ENCODE measurements around the gene SLC25A42.
"Not testable (repeated sequence)": the region's sequence is repeated elsewhere in the genome, so short reads cannot be mapped to it uniquely, and the experiment has no call there.

Gene SLC25A42, protein sequence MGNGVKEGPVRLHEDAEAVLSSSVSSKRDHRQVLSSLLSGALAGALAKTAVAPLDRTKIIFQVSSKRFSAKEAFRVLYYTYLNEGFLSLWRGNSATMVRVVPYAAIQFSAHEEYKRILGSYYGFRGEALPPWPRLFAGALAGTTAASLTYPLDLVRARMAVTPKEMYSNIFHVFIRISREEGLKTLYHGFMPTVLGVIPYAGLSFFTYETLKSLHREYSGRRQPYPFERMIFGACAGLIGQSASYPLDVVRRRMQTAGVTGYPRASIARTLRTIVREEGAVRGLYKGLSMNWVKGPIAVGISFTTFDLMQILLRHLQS

GRCh38 chr19:19063183-19064097 is at the start of gene SLC25A42:
Gene SLC25A42, plus strand, starts transcription at chr19:19063994. Its CDS starts 32,131 bp downstream, at chr19:19096125.
- DNase-seq: peak; percentile 90 to 100 (median 98)

DNA sequence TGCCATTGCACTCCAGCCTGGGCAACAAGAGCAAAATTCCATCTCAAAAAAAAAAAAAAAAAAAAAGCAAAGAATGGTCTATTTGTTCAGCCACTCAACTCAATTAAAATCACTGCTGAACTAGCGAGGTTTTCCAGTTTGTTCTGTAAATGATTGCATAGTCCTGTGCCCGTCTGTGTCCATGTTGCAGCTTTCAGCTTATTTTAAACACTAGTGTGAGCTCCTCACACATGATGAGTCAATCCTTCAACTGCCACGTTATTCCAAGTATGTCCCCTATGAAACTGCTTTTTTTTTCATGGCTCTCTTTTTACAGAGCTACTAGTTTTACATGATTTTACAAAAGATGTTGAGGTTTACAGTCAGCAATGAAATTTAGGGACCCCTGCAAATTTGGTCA is 42.7 kb upstream of the SLC25A42 start:
- DNase-seq: no peak

DNA sequence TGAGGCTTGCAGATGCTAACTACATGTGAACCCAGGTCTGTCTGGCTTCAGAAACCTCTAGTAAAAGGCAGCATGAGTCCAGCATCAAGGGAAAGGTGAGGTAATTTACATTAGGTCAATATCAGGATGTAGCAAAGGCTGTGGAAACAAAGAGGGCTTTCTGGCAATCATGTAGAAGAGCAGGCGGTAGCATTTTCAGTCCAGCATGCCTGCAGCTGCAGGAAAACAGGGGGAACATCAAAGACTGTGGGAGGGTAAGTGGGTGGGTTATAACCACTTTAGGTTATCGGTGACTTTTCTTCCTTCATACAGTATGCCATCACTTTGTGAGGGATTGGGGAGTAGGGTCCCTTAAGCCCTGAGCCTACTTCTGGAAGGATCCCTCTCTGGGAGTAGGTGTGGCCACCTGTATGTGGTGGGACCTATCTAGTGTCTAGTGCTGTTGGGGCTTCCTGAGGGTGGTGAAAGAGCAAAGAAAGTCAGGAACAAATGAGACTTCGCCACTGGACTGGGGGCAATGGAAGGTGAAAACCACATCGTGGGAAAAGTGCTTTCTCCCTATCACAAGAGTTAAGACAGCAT is 41.3 kb upstream of the SLC25A42 start:
- no peak for DNase-seq

- DNase-seq: not testable (repeated sequence)
Measured at GRCh38 chr19:19023376-19023775, 40.4 kb upstream of the SLC25A42 start.

DNA sequence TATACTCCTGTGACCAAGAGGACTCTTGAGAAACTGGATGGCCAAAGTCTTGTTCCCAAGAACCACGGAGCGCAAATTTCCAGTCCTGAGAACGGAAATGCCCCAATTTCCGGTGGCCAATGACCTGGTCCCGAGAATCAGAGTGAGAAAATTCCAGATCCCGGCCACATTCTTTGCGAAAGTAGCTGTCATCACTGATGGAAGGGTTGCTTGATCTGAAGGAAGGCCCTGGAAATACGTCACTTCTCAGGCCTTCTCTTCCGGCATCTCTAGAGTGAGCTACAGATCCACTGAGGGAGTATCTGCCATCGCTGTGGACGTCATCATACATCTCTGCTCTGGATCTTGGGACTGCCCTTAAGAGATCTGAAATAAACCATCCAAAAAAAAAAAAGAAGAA is 37.9 kb upstream of the SLC25A42 start:
- DNase-seq: no peak

DNA sequence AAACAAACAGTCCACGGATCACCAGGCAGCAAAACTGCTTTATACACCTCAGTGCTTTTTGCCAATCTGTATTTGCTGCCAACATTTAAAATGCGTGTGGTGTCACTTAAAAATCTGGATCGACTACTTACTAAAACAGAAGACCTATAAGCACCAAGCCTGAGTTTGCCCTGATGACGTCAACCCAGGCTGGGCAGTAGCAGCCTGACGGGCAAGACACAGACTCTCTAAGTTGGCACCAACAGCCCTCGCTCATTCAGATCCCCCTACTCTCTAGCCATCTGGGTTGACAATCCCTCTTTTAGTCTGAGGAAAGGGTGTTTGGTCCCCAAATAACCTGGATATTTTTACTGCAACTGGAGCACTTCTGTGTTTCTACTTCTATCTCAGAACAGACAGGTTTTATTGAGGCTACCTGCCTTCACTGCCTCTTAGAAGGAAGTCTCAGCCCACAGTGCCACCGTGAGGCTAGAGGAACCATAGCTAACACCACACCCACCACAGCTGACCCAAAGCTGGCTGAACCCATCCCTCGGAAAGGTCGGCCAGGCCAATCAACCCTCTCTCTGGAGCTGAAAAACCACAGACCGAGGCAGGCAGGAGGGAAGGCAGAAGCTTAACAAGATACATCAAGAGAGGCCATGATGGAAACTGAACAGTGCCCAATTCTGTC is 37.4 kb upstream of the SLC25A42 start:
- DNase-seq: no peak

DNA sequence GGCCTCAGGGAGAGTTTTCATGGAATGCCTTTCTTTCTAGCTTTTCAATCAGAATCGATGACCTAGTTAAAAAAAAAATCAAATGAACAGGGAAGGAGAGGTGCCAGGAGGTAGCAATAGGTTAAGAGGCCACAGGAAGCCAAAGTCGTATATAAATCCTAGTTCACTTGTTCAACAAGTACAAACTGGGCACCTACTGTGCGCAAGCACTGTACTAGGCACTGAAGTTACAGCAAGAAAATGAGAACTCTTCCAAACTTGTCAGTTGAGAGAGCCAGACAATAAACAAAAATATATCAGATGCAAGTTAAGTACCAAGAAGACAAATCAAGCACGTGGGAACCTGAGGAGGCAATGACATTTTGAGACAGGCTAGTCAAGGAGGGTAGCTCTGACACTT is 36.6 kb upstream of the SLC25A42 start:
- no peak for DNase-seq

DNA sequence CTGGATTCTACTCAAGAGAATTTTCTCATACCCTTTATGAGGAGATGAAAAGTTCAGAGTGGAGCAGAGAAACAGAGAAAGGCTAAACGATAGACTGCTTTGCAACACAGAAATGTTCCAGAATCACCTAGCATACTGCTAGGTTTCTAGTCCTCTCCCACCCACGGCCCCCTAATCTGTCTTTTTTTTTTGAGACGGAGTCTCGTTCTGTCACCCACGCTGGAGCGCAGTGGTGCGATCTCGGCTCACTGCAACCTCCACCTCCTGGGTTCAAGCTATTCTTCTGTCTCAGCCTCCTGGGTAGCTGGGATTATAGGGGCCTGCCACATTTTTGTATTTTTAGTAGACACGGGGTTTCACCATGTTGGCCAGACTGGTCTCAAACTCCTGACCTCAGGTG is 35.3 kb upstream of the SLC25A42 start:
- no peak for DNase-seq

DNA sequence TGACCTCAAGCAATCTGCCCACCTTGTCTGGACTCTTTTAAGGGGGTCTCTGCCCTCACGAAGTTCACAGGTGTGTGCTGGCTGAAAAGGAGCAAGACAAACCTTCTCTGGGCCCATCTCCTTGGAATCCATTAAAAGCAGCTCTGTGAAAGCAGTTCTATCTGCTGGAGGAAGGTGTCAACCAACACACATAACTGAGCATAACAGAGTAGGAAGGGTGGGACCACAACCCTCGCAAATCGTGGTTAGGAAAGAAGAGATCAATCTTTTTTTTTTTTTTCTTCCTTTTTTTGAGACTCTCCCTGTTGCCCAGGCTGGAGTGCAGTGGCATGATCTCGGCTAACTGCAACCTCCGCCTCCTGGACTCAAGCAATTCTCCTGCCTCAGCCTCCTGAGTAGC is 31.9 kb upstream of the SLC25A42 start:
- no peak for DNase-seq

DNA sequence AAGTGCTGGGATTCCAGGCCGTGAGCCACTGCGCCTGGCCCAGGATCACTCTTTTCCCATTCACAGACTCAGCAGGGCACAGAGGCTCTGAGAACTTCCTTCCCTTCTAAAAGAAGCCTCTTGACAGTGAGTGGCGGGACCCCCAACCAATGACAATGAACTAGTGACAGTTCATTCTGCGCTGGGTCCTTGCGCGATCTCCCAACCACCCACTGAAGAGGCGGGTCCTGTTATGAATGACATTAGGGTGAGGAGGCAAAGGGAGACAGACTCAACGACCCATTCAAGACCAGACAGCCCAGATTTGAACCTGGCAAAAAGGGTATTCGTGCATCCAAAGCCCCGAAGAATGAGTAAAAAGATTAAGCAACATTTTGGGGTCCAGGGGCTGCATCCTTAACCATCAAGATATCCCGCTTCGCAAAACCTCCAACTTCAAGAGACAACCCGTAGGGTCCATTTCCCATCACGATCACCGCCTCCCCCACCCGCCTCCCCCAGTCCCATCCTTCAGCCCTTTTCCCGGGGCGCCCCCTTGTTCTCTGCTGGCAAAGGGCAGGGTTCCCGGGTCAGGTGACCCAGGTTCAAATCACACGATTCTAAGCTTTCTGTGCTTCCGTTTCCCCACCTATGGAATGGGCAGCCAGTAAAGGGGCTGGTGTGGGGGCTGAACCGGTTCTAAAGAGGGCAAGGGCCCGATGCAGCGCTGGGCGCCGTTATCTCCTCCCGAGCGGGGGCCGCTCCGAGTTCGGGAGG is 31.2 kb upstream of the SLC25A42 start:
- DNase-seq: peak; percentile 16 to 88 (median 68)

DNA sequence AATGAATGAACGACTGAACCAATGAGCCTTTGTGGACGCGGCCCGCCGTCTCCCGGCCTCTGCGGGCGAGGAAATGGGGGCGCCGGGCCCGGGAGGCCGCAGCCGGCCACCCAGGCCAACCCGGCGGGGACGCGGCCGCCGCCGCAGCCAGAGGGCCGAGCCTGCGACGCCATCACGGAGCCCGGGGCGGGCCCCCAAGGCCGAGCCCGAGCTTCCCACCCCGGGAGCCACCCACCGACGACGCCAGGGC is 30.7 kb upstream of the SLC25A42 start:
- peak in 1 of 14 donors; percentile 28 for DNase-seq

DNA sequence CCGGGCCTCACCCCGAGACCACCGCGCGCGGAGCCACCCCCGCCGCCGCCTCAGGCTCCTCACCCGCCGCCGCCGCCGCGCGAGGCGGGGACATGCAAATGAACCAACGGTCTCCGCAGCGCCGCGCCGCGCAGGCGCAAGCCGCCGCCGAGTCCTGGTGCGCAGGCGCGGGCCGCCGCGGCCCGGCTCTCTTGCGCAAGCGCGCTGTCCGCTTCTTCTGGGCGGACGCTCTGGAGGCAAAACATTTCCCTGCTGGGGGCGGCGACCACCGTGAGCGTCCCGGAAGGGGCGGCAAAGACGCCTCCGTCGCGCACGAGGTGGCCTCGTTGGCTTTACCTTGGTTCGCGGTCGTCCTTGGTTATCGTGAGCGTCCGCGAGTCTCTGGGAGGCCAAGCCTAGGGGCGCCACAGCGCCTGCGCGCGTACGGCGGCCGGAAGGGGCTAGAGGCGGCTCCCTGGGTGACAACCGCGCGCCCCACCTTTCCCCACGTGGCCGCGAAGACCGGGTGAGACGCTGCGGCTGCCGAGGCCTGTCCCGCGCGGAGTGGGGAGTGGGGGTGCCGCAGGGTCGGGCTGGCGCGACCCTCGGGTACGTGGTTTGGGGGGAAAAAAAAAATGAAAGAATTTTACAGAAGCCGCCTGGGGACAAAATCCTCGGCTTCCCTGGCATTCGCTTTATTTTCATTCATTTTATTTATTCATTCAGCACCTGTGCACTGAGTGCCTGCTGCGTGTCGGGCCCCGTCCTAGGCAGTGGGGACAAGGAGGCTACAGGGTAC is 30.2 kb upstream of the SLC25A42 start, which contains the start of the genes ARMC6 and SUGP2:
ARMC6 (plus strand) TSS at position 178 of the 778 bp plus-strand sequence. CDS start 607 bp downstream, outside the sequence.
SUGP2 (minus strand) TSS at position 92 of the 778 bp plus-strand sequence. CDS start 2,446 bp downstream, outside the sequence.
- DNase-seq: peak; percentile 29 to 99 (median 91)

DNA sequence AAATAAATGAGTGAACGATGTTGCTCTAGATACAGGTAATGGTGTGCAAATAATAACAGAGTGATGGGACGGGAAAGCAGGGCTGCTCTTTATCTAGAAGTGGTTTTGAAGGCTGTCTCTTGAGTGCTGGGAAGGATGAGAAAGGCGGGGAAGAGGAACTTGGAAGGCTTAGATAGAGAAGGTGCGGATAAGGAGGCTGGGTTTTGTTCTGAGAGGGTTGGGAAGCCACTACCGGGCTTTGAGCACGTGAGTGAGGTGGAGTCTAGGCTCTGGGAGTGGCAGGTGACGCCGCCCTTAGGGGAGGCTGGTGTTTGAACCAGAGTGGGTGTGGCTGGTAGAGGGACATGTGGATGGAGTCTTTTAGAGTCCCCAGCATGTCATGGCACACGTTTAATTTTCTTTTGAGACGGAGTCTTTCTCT is 29.6 kb upstream of the SLC25A42 start:
- peak in 3 of 14 donors; percentile 33 to 46 (median 37) for DNase-seq

DNA sequence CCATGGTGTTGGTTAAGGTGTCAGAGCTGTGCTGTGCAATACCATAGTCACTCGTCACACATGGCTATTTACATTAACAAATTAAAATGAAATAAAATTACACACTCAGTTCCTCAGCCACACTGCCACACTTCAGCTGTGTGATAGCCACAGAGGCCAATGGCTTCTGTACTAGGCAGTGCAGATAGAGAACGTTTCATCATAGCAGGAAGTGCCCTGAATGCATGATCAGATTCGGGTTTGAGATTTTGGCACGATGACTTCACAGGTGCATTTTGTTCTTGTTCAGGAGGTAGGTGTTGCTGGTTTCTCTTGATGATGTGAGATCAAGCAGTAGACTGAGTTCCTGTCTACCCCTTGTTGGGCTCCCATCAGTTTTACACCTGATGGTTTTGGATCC is 23.9 kb upstream of the SLC25A42 start:
- no peak for DNase-seq

- no peak for DNase-seq
Measured at GRCh38 chr19:19040417-19040816, 23.4 kb upstream of the SLC25A42 start.

DNA sequence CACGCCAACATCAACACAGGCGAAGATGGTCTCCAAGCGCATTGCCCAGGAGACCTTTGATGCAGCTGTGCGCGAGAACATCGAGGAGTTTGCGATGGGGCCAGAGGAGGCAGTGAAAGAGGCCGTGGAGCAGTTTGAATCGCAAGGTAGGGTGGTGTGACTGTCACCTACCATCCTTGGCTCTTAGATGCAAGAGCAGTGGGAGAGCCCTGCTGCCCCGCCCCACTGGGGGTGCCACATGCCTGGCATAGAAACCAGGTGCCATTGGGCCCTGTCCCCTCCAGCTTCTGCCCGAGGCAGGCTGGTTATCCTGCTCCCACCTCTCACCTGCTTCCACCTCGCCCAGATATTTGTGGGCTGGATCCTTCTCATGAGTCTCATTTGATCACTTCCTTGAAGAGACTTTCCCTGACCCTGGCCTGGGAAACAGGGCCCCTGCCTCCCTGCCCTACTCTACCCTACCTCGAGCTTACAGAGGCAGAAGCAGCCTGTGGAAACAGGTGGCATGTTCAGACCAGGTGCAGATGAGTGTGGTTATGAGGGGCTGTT is 21.0 kb upstream of the SLC25A42 start:
- no peak for DNase-seq

GRCh38 chr19:19043481-19043880 is 20.3 kb upstream of the SLC25A42 start:
- DNase-seq: no peak

GRCh38 chr19:19043881-19044280 is 19.9 kb upstream of the SLC25A42 start:
- DNase-seq: no peak

- DNase-seq: no peak
Measured at GRCh38 chr19:19049406-19049805, 14.4 kb upstream of the SLC25A42 start.

DNA sequence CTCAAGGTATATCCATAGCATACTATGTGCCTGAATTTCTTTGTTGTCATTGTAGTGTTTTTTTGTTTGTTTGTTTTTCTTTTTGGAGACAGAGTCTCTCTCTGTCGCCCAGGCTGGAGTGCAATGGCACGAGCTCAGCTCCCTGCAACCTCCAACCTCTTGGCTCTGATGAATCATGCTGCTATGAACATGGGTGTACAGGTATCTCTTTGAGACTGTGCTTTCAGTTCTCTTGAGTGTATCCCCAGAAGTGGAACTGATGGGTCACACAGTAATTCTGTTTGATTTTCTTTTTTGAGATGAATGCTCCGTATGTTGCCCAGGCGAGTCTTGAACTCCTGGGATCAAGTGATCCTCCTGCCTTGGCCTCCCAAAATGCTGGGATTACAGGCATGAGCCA is 13.7 kb upstream of the SLC25A42 start:
- no peak for DNase-seq

- DNase-seq: no peak
Measured at GRCh38 chr19:19050731-19051130, 13.1 kb upstream of the SLC25A42 start.
